Stimulated activated memory B cell treated with anti-CD40 and anti-IgM and Interleukin-4, amounts not matched to agents 10 μg/mL and 1 μg/mL and 100 μg/mL, for 72 hours (primary cell): Measurements from ENCODE around the gene IQCE.
"Not testable (repeated sequence)": the region's sequence is repeated elsewhere in the genome, so short reads cannot be mapped to it uniquely, and the experiment has no call there.

Experiments
- ATAC-seq: fragments of 150-1000 bp; cut with Tn5 transposase; 2 replicates; pipeline ENCODE4 v1.10.0; 2021
- H3K27ac Mint-ChIP-seq: one replicate; pipeline ENCODE4 v1.8.0; 2022; ENCODE audit warnings: mild to moderate bottlenecking, mixed read lengths
- H3K27me3 Mint-ChIP-seq: one replicate; pipeline ENCODE4 v1.8.0; 2022; ENCODE audit warnings: mixed read lengths
- H3K36me3 Mint-ChIP-seq: one replicate; pipeline ENCODE4 v1.8.0; 2022; ENCODE audit warnings: mixed read lengths
- H3K4me1 Mint-ChIP-seq: one replicate; pipeline ENCODE4 v1.8.0; 2022; ENCODE audit warnings: mixed read lengths
- H3K4me3 Mint-ChIP-seq: one replicate; pipeline ENCODE4 v1.8.0; 2022; ENCODE audit warnings: mild to moderate bottlenecking, moderate library complexity, mixed read lengths
- H3K9me3 Mint-ChIP-seq: one replicate; pipeline ENCODE4 v1.8.0; 2022; ENCODE audit warnings: mixed read lengths

IQCE gene

DNA sequence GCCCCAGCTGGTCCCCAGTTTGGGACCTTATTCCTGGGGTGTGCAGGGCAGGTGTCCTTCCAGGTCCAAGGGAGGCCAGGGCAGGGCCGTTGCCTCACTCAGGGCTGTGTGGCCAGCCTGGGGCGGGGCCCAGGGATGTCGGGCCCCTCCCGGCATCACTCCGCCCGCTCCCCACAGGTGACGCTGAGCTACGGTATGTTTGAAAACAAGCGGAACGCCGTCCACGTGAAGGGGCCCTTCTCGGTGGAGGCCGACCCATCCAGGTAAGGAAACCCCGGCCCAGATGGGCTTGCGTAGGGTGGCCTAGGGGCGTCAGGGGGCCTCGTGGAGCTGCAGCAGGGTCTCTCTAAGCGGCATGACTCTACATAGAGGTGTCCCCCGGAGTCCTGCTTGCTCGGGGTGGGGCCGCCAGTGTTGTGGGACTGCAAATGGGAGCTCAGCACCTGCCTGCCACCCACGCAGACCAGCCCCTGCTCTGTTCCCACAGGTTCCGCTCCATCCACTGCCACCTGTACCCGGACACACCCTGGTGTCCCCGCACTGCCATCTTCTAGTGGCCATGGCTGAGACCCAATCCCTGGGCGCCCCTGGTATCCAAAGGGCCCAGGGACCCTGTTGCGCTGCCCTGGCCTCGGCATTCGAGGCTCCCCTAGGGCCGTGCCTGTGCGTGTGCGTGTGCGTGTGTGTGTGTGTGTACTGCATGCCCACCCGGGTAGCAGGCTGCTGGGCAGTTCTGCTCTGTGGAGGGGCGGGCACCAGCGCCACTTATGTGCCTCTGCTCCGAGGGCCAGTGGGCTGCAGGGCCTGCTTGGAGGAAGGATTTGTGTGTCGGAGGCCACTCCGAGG is 31.9 kb upstream of the IQCE start:
- peaks cover 24% of the 10 kb centered on the region for H3K36me3 Mint-ChIP-seq
- H3K27me3 Mint-ChIP-seq = no peaks in the 10 kb centered on the region
- H3K4me1 Mint-ChIP-seq = peaks cover 88% of the 10 kb centered on the region
- no peaks in the 10 kb centered on the region for H3K9me3 Mint-ChIP-seq
- no peak for ATAC-seq
- H3K4me3 Mint-ChIP-seq = no peak overlapping the region
- H3K27ac Mint-ChIP-seq = peak overlapping the region; percentile 94

DNA sequence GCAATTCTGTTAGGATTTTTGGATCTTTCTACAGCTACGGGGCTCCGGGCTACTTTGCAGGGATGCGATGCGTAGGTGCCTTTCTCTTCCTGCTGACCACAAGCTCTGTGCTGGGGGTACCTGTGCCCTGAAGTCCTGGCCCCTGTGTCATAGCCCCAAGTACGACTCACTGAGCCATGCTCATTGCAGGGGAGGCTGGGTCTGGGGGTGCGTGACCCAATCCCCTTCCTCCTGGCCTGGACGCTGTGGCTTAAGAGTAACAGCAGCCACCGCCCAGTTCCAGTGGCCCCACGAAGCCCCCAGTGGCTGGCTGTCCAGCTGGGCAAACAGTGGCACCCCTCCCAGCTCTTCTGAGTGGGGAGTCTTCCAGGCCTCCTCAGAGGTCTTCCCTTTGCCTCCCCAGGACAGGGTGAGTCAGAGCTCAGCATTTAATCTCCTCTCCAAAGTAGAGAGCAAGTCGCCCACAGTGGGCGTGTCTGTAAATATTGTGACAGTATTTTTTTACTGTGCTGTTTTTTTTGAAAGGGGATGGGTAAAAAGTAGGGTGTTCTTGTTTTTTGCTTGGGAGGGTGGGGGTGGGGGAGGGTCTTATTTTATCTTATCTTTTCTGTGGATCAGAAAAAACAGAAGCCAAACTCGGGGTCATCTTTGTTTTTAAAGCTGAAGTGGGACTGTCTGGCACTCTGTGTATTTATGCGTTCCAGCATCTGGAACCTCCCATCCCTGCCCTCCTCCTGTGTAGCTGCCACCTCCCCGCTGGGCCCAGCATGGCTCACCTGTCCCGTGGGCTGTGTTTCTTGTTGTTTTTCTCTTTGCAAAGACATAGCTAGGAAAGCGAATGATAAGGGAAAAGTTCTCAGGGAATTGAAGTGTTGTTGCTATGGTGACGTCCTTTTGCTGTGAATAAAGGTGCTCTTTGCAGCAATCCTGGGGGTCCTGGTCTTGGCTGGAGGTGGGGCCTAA is 31.0 kb upstream of the IQCE start:
- no peaks in the 10 kb centered on the region for H3K27me3 Mint-ChIP-seq
- H3K9me3 Mint-ChIP-seq = no peaks in the 10 kb centered on the region
- peaks cover 79% of the 10 kb centered on the region for H3K4me1 Mint-ChIP-seq
- peak overlapping the region; percentile 60 for H3K4me3 Mint-ChIP-seq
- H3K27ac Mint-ChIP-seq = peak overlapping the region; percentile 94
- no peak for ATAC-seq
- peaks cover 21% of the 10 kb centered on the region for H3K36me3 Mint-ChIP-seq

DNA sequence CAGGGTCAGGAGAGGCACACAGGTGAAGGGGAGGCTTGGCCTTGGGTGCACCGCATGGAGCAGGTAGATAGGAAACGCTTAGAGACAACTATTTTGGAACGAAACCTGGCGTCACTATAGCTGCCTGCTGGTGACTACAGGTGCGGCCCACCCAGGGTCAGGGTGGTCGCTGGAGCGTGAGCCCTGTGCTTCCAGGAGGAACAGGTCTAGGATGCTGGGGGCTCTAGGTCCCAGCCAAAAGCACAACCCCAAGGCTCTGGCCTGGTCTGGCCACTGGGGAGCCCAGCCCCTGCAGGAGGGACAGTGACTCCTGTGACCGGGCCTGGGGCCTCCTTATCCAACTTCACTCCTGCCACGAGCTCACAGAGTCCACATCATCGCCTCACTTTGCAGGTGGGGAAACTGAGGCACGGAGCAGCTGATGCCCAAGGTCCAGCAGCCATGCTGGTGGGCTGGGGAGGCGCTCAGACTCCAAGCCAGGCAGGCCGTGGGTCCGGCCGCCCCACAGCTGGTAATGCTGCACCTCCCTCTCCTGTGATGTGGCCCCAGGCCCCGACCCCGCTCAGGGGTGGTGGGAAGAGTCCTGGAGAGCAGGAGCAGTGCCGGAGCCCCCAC is 30.2 kb upstream of the IQCE start:
- peak overlapping the region; percentile 60 for H3K4me3 Mint-ChIP-seq
- no peak for ATAC-seq
- H3K27ac Mint-ChIP-seq = peak overlapping the region; percentile 94
- no peaks in the 10 kb centered on the region for H3K9me3 Mint-ChIP-seq
- H3K27me3 Mint-ChIP-seq = no peaks in the 10 kb centered on the region
- peaks cover 17% of the 10 kb centered on the region for H3K36me3 Mint-ChIP-seq
- H3K4me1 Mint-ChIP-seq = peaks cover 71% of the 10 kb centered on the region

DNA sequence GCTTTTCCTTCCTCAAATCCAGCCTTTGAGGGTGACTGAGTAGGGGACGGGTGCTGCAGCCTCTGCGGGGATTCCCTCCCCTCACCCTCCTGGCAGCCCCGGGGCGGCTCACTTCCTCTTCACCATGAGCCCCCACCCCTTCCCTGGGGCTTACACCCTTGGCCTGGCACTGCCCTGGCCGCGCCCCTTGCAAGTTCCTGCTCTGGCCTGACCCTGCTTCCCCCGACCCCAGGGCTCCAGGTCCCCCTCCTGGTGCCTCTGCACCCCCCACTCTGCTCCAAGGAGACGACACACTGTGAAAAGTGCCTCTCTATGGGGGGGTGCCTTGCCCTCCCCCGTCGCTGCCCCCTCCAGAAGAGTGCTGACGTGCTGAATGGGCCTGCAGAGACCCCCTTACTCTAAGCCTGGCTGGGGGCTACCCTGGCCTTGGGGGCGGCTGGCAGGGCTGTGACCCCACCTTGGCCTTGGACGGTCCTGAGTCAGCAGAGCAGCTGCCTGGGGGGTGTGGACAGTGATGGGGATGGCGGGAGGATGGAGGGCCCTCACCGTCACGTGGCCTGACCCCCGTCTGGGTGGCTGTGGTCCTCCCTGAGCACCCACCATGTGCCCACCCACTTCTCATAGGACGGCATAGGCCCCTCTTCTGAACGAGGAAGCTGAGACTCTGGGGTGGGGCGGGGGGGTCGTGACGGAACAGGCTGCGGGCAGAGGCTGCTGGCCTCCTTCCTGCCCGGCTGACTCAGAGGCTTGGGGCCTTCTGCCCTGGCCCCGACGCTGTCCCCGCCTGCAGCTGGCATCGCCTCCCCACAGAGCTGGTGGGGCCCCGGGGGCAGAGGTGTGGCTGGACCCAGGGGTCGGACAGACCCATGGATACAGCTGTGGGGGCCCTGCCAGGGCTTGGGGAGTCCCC is 29.4 kb upstream of the IQCE start:
- Mint-ChIP-seq H3K4me1 (peaks cover 63% of the 10 kb centered on the region), H3K9me3 (no peaks in the 10 kb centered on the region), H3K27ac (peak overlapping the region; percentile 94), H3K4me3 (peak overlapping the region; percentile 60), H3K36me3 (peaks cover 17% of the 10 kb centered on the region), H3K27me3 (no peaks in the 10 kb centered on the region)
- peak; percentile 81 for ATAC-seq

DNA sequence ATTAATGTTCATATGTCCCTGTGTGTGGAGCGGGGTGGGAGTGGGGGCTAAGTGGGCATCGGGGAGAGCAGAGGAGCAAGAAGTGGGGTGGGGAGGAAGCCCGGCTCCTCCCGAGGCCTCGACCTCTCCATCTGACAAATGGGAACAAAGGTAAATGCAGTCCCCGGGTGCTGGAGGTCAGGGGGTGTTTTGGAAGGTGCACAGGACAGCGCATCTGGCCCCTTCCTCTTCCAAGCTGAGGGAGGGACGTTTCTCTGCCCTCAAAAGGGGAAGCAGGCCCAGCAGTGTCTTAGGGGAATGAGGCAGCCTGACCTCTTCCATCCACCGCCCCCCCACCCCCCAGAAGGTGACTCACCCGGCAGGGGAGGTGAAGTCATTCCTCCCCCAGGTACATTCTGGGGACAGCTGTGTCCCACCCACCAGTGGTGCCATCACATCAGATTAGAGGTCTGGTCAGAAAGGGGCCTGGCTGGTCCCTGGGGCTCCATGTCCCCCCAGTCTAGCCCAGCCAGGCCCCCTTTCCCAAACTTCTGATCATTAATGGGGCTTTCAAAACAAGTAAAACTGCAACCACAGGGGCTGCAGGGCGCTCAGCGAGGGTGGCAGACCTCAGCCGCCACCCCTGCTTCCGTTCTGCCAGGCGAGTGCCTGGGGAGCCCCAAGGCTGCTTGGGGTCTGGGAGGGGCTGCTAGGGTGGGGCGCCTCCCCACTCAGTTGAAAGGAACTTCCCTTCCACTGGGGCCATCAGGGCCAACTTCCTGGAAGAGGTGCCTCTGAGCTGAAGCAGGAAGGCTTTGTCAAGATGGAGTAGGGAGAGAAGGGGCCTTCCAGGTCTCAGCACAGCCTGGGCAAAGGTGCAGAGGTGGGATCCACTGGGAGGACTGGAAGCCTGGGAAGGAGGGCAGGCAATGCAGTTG is 28.4 kb upstream of the IQCE start:
- H3K4me1 Mint-ChIP-seq = peaks cover 60% of the 10 kb centered on the region
- H3K27ac Mint-ChIP-seq = peak overlapping the region; percentile 94
- H3K9me3 Mint-ChIP-seq = no peaks in the 10 kb centered on the region
- peak overlapping the region; percentile 60 for H3K4me3 Mint-ChIP-seq
- peaks cover 17% of the 10 kb centered on the region for H3K36me3 Mint-ChIP-seq
- H3K27me3 Mint-ChIP-seq = no peaks in the 10 kb centered on the region
- ATAC-seq = peak; percentile 76

DNA sequence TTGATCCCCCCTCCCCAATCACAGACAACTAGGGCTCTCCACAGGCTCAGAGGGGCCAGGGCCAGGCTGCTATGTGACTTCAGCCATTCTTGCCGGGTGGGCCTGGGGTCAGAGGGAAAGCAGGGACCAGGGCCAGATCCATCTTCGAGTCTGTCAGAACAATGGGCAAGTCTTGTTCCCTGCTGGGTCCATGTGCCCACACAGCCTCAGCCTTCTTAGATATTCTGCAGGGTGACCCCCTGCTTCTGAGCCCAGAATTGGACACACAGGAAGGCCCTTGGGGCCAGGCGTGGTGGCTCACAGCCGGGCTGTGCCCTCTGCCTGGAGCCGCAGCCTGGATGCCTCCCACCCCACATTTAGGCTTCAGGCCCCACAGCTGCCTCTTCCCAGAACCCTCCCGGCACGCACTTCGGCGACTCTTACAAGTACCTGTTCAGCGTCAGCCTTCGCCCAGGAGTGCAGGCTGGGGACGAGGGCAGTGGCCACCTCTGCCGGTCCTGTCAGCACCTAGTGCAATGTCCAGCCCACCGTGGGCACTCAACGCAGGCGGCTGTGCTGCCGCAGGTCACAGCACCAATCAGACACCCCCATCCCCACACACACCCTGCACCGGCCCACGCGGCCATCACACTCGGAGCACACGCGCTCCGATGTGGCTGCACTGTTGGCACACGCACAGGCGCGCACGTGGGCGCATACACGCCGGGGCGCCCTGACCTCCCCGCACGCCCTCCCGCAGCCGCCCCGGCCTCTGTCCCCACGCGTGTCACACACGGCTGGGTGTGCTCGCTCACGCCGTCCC is 27.6 kb upstream of the IQCE start:
- Mint-ChIP-seq H3K4me3 (peak overlapping the region; percentile 54), H3K4me1 (peaks cover 52% of the 10 kb centered on the region), H3K27ac (peak overlapping the region; percentile 94)
- H3K27me3 Mint-ChIP-seq, H3K9me3 Mint-ChIP-seq, H3K36me3 Mint-ChIP-seq, ATAC-seq: not testable (repeated sequence)

DNA sequence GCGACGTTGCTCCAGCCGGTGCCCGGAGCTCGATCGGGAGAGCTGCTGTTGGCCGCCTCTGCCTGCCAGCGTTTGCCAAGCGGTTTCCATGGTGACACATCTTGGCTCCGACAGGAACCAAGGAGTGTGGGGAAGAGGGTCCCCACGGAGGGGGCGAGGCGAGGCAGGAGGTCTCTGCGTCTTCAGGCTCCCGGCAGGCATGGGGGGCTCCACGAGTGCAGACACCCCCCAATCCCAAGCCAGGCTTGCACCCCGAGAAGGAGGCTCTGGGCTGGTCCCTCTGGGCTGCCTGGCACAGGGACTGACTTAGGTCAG is 27.0 kb upstream of the IQCE start:
- peak overlapping the region; percentile 67 for H3K27ac Mint-ChIP-seq
- H3K4me3 Mint-ChIP-seq, ATAC-seq, H3K36me3 Mint-ChIP-seq, H3K9me3 Mint-ChIP-seq, H3K27me3 Mint-ChIP-seq: not testable (repeated sequence)
- H3K4me1 Mint-ChIP-seq = peaks cover 46% of the 10 kb centered on the region

DNA sequence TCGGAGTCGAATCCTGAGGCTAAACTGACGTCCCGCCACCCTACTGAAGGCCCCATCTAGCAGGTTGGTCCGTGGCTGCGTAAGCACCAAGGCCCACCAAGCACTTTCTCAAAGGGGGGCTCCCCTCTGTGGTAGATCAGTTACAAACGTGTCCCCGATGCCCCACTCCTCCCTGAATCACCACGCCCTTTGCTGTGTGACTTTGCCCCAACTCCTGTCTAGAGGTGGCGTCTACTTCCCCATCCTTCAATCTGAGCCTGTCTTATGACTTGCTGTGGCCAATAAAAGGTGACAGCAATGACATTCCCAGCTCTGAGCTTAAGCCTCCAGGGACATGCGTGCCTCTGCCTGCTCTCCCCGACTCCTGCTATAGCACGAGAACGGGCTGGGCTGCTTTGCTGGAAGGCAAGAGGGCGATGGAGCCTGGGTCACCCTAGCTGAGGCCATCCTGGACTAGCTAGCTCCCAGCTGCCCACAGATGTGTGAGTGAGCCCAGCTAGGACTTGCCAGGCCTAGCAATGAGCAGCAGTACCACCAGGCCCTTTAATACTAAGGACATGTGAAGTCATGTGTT is 26.5 kb upstream of the IQCE start:
- not testable (repeated sequence) for ATAC-seq, H3K9me3 Mint-ChIP-seq, H3K4me3 Mint-ChIP-seq, H3K27me3 Mint-ChIP-seq, H3K36me3 Mint-ChIP-seq
- Mint-ChIP-seq H3K4me1 (peaks cover 41% of the 10 kb centered on the region), H3K27ac (peak overlapping the region; percentile 67)

DNA sequence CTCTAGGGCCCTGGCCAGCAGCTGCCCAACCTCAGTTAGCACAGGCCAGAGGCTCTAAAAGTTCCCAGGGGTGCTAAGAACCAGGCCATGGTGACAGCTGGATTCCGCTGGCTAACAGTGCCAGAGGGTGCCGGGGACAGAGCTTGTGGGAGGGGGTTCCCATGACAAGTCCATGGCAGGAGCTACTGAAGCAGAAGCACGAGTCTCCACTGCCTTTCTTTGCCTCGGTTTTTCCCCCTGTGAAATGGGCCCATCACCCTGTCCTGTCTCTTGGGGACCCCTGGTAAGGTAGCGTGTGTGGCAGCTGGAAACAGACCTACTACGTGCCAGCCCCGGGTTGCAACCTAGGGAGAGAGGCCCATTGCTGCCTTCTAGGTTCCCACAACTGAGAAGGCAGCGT is 26.0 kb upstream of the IQCE start:
- not testable (repeated sequence) for H3K9me3 Mint-ChIP-seq, H3K27ac Mint-ChIP-seq, H3K4me3 Mint-ChIP-seq, ATAC-seq, H3K36me3 Mint-ChIP-seq, H3K27me3 Mint-ChIP-seq
- H3K4me1 Mint-ChIP-seq = peaks cover 35% of the 10 kb centered on the region

DNA sequence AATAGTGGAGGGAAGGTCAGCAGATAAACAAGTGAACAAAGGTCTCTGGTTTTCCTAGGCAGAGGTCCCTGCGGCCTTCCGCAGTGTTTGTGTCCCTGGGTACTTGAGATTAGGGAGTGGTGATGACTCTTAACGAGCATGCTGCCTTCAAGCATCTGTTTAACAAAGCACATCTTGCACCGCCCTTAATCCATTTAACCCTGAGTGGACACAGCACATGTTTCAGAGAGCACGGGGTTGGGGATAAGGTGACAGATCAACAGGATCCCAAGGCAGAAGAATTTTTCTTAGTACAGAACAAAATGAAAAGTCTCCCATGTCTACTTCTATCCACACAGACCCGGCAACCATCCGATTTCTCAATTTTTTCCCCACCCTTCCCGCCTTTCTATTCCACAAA is 25.2 kb upstream of the IQCE start:
- not testable (repeated sequence) for H3K9me3 Mint-ChIP-seq, H3K36me3 Mint-ChIP-seq, H3K4me3 Mint-ChIP-seq, H3K27me3 Mint-ChIP-seq, ATAC-seq, H3K27ac Mint-ChIP-seq
- peaks cover 28% of the 10 kb centered on the region for H3K4me1 Mint-ChIP-seq

DNA sequence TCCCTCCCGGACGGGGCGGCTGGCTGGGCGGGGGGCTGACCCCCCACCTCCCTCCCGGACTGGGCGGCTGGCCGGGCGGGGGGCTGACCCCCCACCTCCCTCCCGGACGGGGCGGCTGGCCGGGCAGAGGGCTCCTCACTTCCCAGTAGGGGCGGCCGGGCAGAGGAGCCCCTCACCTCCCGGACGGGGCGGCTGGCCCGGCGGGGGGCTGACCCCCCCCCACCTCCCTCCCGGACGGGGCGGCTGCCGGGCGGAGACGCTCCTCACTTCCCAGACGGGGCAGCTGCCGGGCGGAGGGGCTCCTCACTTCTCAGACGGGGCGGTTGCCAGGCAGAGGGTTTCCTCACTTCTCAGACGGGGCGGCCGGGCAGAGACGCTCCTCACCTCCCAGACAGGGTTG is 24.6 kb upstream of the IQCE start:
- peaks cover 21% of the 10 kb centered on the region for H3K4me1 Mint-ChIP-seq
- H3K36me3 Mint-ChIP-seq, H3K27ac Mint-ChIP-seq, H3K27me3 Mint-ChIP-seq, ATAC-seq, H3K4me3 Mint-ChIP-seq, H3K9me3 Mint-ChIP-seq: not testable (repeated sequence)

DNA sequence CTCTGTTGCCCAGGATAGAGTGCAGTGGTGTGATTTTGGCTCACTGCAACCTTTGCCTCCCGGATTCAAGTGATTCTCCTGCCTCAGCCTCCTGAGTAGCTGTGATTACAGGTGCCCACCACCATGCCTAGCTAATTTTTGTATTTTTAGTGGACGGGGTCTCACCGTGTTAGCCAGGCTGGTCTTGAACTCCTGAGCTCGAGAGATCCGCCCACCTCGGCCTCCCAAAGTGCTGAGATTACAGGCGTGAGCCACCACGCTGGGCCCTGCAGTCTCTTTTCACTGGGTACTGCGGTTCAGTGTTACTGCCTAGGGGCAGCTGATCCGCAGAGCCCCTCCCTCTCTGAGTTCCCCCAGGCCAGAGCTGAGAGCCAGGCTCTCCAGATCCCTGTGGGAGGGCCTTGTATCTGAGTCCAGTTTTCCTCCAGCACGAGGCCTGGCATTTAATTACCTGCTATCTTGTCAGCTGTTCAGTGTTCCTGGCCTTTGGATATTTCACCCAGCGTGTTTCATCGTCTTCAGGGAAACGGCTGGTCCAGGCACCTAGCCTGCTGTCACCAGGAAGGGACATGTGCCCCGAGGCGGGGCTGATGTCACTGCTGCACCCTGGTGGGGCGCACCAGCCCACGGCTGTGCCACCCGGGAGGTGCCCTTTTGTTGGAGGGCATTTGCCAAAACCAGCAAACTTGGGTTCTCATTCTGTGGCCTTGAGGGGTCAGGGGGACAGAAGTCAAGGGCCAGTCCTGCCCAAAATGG is 22.7 kb upstream of the IQCE start:
- not testable (repeated sequence) for H3K36me3 Mint-ChIP-seq

More for the DNA sequence above, 22.7 kb upstream of the IQCE start:
- not testable (repeated sequence) for H3K27ac Mint-ChIP-seq, H3K27me3 Mint-ChIP-seq, H3K4me3 Mint-ChIP-seq, H3K4me1 Mint-ChIP-seq, ATAC-seq, H3K9me3 Mint-ChIP-seq
